ENCODE results near the gene MAG. TPM values are rescaled to one million over a fixed set of nuclear protein-coding genes. Genes with fewer than 3 reads are reported as not detected.

MAG gene
- total RNA-seq, 2 donors from 2014 or later, result not detected

DNA sequence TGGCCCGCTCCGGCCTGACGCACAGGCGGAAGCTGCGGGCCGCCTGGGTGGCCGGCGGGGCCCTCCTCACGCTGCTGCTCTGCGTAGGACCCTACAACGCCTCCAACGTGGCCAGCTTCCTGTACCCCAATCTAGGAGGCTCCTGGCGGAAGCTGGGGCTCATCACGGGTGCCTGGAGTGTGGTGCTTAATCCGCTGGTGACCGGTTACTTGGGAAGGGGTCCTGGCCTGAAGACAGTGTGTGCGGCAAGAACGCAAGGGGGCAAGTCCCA lies 60.2 kb downstream of the MAG start:
- Histone ChIP-seq H3K27ac (no peak overlapping the region), H3K9me3 (no peaks in the 10 kb centered on the region), H3K36me3 (no peaks in the 10 kb centered on the region), H3K4me1 (no peaks in the 10 kb centered on the region), H3K4me3 (no peak overlapping the region), H3K27me3 (no peaks in the 10 kb centered on the region)
- DNase-seq (ENCODE audit: low spot score), result no peak
- TF ChIP-seq, protein P1, sequence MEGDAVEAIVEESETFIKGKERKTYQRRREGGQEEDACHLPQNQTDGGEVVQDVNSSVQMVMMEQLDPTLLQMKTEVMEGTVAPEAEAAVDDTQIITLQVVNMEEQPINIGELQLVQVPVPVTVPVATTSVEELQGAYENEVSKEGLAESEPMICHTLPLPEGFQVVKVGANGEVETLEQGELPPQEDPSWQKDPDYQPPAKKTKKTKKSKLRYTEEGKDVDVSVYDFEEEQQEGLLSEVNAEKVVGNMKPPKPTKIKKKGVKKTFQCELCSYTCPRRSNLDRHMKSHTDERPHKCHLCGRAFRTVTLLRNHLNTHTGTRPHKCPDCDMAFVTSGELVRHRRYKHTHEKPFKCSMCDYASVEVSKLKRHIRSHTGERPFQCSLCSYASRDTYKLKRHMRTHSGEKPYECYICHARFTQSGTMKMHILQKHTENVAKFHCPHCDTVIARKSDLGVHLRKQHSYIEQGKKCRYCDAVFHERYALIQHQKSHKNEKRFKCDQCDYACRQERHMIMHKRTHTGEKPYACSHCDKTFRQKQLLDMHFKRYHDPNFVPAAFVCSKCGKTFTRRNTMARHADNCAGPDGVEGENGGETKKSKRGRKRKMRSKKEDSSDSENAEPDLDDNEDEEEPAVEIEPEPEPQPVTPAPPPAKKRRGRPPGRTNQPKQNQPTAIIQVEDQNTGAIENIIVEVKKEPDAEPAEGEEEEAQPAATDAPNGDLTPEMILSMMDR (IDR thresholded peaks at IDR 0.05), result no peak

DNA sequence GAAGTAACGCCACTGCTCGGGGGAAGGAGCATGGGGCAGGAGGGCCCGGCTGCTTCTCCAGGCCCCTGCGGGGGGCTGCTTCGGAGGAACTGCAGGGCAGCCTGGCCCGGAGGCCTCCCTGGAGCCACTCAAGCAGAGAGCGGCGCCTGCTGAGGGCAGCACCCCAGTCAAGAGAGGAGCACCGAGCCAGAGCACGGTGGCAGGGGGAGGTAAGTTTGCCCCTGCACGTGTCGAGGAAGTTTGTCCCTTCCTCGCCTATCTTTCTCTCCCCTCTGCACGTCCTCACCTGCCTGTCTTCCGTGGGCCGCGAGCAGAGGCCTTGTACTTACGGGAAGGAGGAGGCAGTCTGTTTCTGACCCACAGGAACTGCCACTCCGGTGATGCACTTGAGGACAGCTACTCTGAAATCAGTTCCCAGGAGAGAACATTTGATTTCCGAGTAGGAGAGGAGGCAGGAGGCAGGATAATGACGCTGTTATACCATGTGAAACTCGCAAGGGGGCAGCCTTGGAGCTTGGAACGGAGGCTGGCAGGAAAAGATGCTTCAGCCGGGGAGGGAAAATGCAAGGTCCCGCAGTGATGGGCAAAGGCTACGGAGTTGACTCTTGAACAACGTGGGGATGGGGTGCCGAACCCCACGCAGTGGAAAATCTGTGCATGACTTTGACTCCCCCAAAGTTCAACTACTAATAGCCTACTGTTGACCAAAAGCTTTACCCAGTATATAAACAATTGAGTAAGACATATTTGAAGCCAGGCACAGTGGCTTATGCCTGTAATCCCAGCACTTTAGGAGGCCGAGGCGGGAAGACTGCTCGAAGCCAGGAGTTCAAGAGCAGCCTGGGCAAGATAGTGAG lies 60.7 kb downstream of the MAG start:
- peaks cover 0 to under 1% of the 10 kb centered on the region in 2 donors for H3K4me1 ChIP-seq
- no peaks in the 10 kb centered on the region for H3K9me3 ChIP-seq
- no peaks in the 10 kb centered on the region for H3K27me3 ChIP-seq
- no peak overlapping the region for H3K4me3 ChIP-seq
- no peak overlapping the region for H3K27ac ChIP-seq
- TF ChIP-seq, protein P1 (IDR thresholded peaks at IDR 0.05), result peak; percentile 65 to 86
- H3K36me3 ChIP-seq, result no peaks in the 10 kb centered on the region
- peak; percentile 71 for DNase-seq (ENCODE audit: low spot score)

DNA sequence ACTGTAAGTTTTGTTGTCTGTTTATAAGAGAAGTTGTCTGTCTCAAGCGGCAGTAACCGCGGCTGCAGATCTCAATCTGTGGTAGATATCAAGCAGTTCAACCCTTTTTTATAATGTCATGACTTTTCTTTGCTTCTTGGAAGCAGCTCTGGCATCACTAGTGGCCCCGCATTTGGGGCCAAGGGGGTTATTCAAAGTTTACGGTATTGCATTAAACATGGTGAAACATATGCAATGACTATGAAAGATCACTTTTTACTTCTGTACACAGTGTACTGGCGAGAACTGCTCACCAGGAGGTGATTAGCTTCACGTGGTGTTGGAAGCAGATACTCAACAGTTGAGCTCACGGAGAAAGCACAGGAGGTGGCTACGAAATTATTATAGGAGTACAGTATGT lies 61.7 kb downstream of the MAG start:
- TF ChIP-seq, protein P1 (IDR thresholded peaks at IDR 0.05), result no peak
- no peak for DNase-seq (ENCODE audit: low spot score)
- Histone ChIP-seq H3K4me3 (no peak overlapping the region), H3K27ac (no peak overlapping the region), H3K4me1 (peaks cover 0 to 6% of the 10 kb centered on the region in 2 donors), H3K36me3 (no peaks in the 10 kb centered on the region), H3K9me3 (no peaks in the 10 kb centered on the region), H3K27me3 (no peaks in the 10 kb centered on the region)

DNA sequence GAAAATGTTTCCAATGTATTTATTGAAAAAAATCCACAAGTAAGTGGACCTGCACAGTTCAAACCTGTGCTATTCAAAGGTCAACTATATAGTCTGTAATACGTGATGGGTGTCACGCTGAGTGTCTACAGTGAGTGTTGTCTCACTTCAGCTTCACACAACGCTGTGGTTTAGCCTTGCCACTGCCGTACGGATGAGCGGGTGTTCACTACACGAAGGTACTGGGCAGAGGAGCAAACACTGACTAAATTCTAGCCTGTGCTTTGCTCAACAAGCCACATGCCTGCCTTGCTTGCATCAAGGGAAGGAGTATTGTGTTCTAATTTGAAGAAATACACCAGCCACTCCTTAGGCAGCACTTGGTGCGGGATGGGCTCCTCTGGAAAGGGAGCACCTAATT lies 62.9 kb downstream of the MAG start:
- H3K9me3 ChIP-seq, result no peaks in the 10 kb centered on the region
- no peak for DNase-seq (ENCODE audit: low spot score)
- H3K27me3 ChIP-seq, result no peaks in the 10 kb centered on the region
- H3K36me3 ChIP-seq, result no peaks in the 10 kb centered on the region
- H3K4me1 ChIP-seq, result peaks cover 0 to 6% of the 10 kb centered on the region in 2 donors
- H3K27ac ChIP-seq, result no peak overlapping the region
- TF ChIP-seq, protein P1 (IDR thresholded peaks at IDR 0.05), result no peak
- no peak overlapping the region for H3K4me3 ChIP-seq

DNA sequence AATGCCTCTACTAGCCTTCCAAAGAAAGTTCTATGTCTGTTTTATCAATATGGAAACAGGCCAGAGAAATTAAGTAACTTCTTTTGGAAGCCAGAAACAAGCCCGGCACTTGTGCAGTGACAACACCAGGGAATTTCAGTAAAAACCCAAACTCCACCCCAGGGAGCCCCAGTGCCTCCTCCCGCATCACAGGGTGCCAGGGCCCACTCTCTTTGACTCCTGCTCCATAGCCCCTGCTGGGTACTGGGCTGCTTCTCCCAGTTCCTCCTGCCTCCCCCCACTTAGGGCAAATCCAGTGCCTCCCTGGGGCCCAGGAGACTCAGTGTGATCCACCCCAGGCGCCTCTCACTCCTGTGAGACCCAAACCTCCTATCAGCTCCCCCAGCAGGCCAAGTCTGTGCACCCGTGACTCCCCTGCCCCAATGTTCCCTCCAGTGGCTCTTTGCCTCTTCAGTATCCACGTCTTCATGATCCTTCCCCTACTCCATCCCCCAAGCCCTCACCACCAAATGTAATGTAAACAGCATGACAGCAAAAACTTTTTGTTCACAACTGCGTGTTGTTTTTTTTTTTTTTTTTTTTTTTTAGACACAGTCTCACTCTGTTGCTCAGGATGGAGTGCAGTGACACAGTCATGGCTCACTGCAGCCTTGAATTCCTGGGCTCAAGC lies 64.0 kb downstream of the MAG start:
- H3K9me3 ChIP-seq, result no peaks in the 10 kb centered on the region
- no peak for DNase-seq (ENCODE audit: low spot score)
- no peaks in the 10 kb centered on the region for H3K36me3 ChIP-seq
- H3K4me1 ChIP-seq, result peaks cover 0 to 6% of the 10 kb centered on the region in 2 donors
- no peak overlapping the region for H3K4me3 ChIP-seq
- no peak overlapping the region for H3K27ac ChIP-seq
- TF ChIP-seq, protein P1 (IDR thresholded peaks at IDR 0.05), result no peak
- H3K27me3 ChIP-seq, result no peaks in the 10 kb centered on the region
